Heart left ventricle (tissue), 13 donors: ENCODE measurements around the gene SLC5A9.
"Not testable (repeated sequence)": the region's sequence is repeated elsewhere in the genome, so short reads cannot be mapped to it uniquely, and the experiment has no call there.

Source experiments
- CTCF ChIP-seq, 12 donors: fragments of 200-600 bp; sonication (generic) in 4 of 12; IDR thresholded peaks; one replicate each; pipeline versions ENCODE4 v1.5.0 to v1.8.0; 2018 to 2022; ENCODE audit warnings: antibody characterized with exemption in 12 of 12, mild to moderate bottlenecking in 5 of 12
- POLR2A ChIP-seq, 2 donors: fragments of 450-650 bp; IDR thresholded peaks; one replicate each; pipeline ENCODE4 v1.6.1; 2017; ENCODE audit warnings: antibody characterized with exemption in 2 of 2, mild to moderate bottlenecking in 2 of 2, moderate library complexity in 2 of 2
- donor health status: ischemic (EF 13 %, LVEDD 7.1; RV severe dilation, severe dysfunction).
- donor health status: DM: no; HTN: yes; CAD: no.
- donor health status: DM: no; HTN: no; CAD: no.
- donor health status: ischemic (EF 25% LVEDD 6.9; RV normal size, moderate dysfunction).
- donor health status: ischemic (EF 25% LVEDD 5.7; RV mildly dilated, moderate dysfunction).
- donor health status: ischemic (EF 35%, LVEDD 5.7; RV mildly dilated, moderate dysfunction).
- donor health status: nonischemic (EF 11% LVEDD 7.7; RV severe dilation, severe dysfunction).
- donor health status: DM: yes; HTN: yes; CAD: no.
- donor health status: PGD.
- donor health status: ischemic (EF 29% LVEDD 5.4; RV normal size, mild dysfunction).
- donor health status: nonischemic (EF 23%, LVEDD 6.1; RV moderate dilation, normal function).

- not testable (repeated sequence) for TF ChIP-seq CTCF, POLR2A (IDR thresholded peaks at IDR 0.05)
Measured at GRCh38 chr1:48294094-48294493, 71.6 kb downstream of the SLC5A9 start.
